ENCODE measurements around the gene SLC22A23.
A peak's percentile ranks its signal among the peaks of the same experiment; 100 is the strongest.

The SLC22A23 gene, protein sequence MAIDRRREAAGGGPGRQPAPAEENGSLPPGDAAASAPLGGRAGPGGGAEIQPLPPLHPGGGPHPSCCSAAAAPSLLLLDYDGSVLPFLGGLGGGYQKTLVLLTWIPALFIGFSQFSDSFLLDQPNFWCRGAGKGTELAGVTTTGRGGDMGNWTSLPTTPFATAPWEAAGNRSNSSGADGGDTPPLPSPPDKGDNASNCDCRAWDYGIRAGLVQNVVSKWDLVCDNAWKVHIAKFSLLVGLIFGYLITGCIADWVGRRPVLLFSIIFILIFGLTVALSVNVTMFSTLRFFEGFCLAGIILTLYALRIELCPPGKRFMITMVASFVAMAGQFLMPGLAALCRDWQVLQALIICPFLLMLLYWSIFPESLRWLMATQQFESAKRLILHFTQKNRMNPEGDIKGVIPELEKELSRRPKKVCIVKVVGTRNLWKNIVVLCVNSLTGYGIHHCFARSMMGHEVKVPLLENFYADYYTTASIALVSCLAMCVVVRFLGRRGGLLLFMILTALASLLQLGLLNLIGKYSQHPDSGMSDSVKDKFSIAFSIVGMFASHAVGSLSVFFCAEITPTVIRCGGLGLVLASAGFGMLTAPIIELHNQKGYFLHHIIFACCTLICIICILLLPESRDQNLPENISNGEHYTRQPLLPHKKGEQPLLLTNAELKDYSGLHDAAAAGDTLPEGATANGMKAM

DNA sequence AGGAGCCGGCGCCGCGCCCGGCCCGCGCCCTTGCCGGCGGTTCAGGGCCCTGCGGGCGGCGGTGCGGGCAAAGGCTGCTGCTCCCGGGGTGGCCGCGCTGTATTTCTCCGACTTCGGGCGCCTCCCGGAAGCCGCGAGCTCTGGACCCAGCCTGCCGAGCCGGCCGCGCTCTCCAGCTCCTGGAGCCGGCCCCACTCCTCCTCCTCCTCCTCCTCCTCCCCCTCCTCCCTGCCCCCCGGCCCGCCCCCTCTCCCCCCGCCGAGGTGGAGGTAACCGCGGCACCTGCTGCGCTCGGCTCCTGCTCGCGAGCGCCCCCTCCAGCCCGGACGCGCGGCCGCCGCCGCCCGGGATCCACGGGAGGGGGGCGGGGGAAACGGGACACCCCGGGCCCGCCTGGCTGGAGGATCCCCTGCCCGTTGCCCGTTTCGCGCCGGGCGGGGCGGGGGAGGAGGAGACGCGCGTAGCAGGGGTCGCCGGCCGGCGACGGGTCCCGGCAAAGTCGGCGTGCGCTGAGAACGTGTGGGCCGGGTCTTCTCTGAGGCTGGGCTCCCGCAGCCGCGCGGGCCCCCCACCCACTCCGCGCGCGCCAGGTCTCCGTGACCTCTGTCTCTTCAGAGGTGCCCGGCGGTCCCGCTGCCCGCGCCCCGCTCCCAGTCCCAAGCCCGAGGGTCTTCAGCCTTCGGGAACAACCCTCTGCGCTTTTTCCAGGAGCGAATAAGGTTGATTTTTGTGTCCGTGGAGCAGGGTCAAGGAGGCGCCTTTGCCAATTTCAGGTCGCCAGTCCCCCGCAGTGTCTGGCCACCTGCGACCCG, at the start of gene SLC22A23:
TSS of gene SLC22A23 (minus strand) at position 153 of the 812 bp plus-strand sequence. CDS start 491 bp downstream, outside the sequence.
- peak within 1 kb of the TSS; percentile 26 for H3K9ac ChIP-seq (ENCODE audit: low read depth, low read length)
- peaks cover 26% of the 10 kb centered on the region for H3K27me3 ChIP-seq (ENCODE audit: control insufficient read depth, insufficient read depth, low read length)
- no peaks in the 10 kb centered on the region for H3K9me3 ChIP-seq (ENCODE audit: control insufficient read depth, insufficient read depth, low read length)
- peak within 1 kb of the TSS; percentile 72 for H3K4me3 ChIP-seq (ENCODE audit: low read depth, low read length)
- no peaks in the 10 kb centered on the region for H3K36me3 ChIP-seq (ENCODE audit: control insufficient read depth, insufficient read depth, low read length)
- peaks cover 24% of the 10 kb centered on the region for H3K4me1 ChIP-seq (ENCODE audit: control insufficient read depth, insufficient read depth, low read length)

DNA sequence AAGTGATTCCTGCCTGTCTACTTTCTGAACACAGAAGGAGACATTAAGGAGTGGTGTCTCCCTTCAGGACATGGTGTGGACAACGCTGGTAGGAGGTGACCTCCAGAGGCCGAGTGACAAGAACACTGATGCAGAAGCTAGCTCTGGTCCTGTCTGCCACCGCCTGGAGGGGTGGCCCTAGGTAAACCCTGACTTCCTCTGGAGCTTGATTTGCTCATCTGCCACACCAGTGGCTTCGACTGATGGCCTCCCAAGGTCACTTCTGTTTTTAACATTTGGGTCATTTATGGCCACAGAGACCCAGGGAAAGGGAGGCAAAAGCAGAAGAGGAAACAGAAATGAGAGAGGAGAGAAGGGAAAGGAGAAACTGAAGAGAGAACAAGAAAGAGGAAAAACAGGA, 49.4 kb upstream of the SLC22A23 start:
- Histone ChIP-seq H3K9ac (ENCODE audit: low read depth, low read length) (no peak overlapping the region), H3K27me3 (ENCODE audit: control insufficient read depth, insufficient read depth, low read length) (no peaks in the 10 kb centered on the region), H3K4me1 (ENCODE audit: control insufficient read depth, insufficient read depth, low read length) (peaks cover 4% of the 10 kb centered on the region), H3K9me3 (ENCODE audit: control insufficient read depth, insufficient read depth, low read length) (no peaks in the 10 kb centered on the region), H3K4me3 (ENCODE audit: low read depth, low read length) (no peak overlapping the region), H3K36me3 (ENCODE audit: control insufficient read depth, insufficient read depth, low read length) (no peaks in the 10 kb centered on the region)

DNA sequence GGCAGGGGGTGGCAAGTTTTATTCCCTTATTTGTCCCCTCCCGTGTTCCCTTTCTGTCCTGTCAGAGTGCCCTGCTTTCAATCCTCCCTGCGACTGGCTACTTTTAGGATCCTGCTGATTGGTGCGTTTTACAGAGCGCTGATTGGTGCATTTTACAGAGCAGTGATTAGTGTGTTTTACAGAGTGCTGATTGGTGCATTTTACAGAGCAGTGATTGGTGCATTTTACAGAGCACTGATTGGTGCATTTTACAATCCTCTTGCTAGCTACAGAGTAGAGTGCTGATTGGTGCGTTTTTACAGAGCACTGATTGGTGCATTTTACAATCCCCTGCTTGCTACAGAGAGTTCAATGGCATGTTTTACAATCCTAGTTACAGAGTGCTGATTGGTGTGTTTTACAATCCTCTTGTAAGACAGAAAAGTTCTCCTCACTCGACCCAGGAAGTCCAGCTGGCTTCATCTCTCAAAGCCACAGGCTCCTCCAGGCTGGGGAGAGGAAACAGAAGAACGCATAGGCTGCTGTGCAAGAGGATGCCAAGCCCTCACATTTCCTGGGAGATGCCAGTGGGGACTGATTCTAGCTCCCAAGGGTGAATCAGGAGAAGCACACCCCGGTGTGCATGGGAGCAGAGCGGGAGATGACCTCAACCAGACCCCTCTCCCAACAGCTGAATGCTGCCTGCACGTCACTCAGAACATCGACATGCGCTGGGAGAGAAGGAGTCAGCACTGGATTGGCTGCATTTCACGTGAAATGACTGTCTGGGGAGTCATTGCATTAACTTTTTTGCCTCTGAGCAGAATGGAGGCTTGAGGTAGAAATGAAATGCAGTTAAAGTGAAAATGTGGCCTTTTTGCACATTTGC, 48.3 kb upstream of the SLC22A23 start:
- no peaks in the 10 kb centered on the region for H3K27me3 ChIP-seq (ENCODE audit: control insufficient read depth, insufficient read depth, low read length)
- no peaks in the 10 kb centered on the region for H3K4me1 ChIP-seq (ENCODE audit: control insufficient read depth, insufficient read depth, low read length)
- no peaks in the 10 kb centered on the region for H3K9me3 ChIP-seq (ENCODE audit: control insufficient read depth, insufficient read depth, low read length)
- no peak overlapping the region for H3K4me3 ChIP-seq (ENCODE audit: low read depth, low read length)
- H3K36me3 ChIP-seq (ENCODE audit: control insufficient read depth, insufficient read depth, low read length): no peaks in the 10 kb centered on the region
- H3K9ac ChIP-seq (ENCODE audit: low read depth, low read length): no peak overlapping the region

DNA sequence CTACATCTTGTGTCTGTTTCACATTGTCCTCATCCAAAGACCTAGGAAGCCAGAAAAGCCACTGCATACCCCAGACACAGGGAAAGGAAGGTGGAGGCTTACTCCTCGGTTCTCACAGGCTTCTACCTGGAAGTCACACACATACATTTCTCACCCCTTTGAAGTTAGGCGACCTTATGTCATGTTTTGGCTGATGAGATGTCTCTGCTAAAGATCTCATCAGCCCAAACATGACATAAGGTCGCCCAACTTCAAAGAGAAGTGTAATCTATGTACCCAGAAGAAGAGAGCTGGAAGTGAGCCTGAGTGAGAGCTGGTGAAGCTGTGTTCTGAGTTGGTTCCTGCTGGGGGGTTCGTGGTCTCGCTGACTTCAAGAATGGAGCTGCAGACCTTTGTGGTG, 47.5 kb upstream of the SLC22A23 start:
- Histone ChIP-seq H3K36me3 (ENCODE audit: control insufficient read depth, insufficient read depth, low read length) (no peaks in the 10 kb centered on the region), H3K4me3 (ENCODE audit: low read depth, low read length) (no peak overlapping the region), H3K4me1 (ENCODE audit: control insufficient read depth, insufficient read depth, low read length) (no peaks in the 10 kb centered on the region), H3K9me3 (ENCODE audit: control insufficient read depth, insufficient read depth, low read length) (no peaks in the 10 kb centered on the region), H3K27me3 (ENCODE audit: control insufficient read depth, insufficient read depth, low read length) (no peaks in the 10 kb centered on the region), H3K9ac (ENCODE audit: low read depth, low read length) (no peak overlapping the region)

DNA sequence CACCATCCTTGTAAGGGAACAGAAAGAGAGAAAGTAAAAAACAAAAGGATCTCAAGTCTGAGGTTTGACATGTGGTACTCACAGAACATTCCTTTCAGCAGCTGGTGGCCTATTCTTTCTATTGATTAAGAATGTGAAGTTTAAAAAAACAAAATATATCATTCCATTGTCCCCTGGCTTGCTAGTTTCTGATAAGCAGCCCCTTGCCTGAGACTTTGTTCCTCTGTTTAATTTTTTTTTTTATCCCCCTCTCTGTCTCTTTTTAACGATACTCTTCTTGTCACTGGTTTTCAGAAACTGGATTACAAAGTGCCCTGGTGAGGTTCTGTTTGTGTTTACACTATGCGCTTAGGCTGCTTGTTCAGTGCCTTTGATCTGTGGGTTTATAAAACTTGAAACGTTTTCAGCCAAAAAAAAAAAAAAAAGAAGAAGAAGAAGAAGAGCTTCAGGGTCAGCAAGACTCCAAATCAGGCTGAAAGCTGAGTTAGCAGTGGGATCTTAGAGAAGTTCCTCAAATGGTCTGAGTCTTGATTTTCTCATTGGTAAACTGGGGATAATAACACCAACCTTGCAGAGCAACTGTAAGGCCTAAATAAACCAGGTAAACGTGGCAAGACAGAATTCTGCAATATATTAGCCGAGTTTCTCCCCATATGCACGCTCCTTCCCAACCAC, 45.1 kb upstream of the SLC22A23 start:
- H3K9ac ChIP-seq (ENCODE audit: low read depth, low read length): no peak overlapping the region
- no peaks in the 10 kb centered on the region for H3K36me3 ChIP-seq (ENCODE audit: control insufficient read depth, insufficient read depth, low read length)
- H3K4me1 ChIP-seq (ENCODE audit: control insufficient read depth, insufficient read depth, low read length): no peaks in the 10 kb centered on the region
- H3K9me3 ChIP-seq (ENCODE audit: control insufficient read depth, insufficient read depth, low read length): no peaks in the 10 kb centered on the region
- no peak overlapping the region for H3K4me3 ChIP-seq (ENCODE audit: low read depth, low read length)
- no peaks in the 10 kb centered on the region for H3K27me3 ChIP-seq (ENCODE audit: control insufficient read depth, insufficient read depth, low read length)

DNA sequence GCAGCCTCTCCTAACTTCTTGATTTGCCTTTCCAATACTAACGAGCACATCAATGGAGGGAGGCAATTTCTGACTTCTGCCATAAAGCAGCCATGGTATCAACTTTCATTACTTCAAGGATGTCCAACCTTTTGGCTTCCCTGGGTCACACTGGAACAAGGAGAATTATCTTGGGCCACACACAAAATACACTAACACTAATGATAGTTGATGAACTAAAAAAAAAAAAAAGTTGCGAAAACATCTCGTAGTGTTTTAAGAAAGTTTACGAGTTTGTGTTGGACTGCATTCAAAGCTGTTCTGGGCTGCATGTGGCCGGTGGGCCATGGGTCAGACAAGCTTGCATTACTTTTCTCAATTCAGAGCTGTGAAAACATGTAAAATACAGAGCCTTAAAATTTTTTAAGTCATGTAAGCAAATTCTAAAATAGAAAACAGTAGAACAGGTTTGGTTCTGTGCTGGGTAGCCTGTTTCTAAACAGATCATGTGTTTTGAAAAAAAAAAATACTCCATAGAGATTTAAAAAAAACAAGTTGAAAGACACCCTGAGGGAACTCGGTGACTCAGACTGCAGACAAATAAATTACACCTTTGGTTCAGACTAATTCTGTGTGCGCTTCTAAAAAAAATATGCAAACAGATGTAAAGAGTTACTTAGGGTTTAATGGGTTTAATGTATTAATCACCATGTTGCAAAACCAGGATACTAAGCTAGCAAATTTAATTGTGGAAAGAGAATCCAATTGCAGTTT, 43.6 kb upstream of the SLC22A23 start:
- Histone ChIP-seq H3K9me3 (ENCODE audit: control insufficient read depth, insufficient read depth, low read length) (no peaks in the 10 kb centered on the region), H3K4me1 (ENCODE audit: control insufficient read depth, insufficient read depth, low read length) (no peaks in the 10 kb centered on the region), H3K9ac (ENCODE audit: low read depth, low read length) (no peak overlapping the region), H3K27me3 (ENCODE audit: control insufficient read depth, insufficient read depth, low read length) (no peaks in the 10 kb centered on the region), H3K36me3 (ENCODE audit: control insufficient read depth, insufficient read depth, low read length) (no peaks in the 10 kb centered on the region), H3K4me3 (ENCODE audit: low read depth, low read length) (no peak overlapping the region)

DNA sequence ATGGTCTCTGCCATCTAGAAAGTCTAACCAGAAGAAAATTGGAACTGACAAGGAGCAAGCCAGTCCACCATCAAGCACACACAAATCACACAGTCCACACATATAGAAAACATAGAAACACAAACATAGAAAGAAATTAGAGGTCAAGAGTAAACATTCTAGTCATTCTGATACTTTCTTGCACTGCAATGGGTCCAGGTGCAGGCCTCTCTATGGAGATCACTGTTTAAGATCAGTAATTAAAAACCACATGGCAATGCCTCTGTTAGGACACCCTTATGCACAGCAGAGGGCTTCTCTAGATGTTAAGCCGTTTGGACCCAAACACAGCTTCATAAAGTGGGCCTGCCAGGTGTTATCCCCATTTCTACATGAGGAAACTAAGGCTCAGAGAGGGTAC, 42.8 kb upstream of the SLC22A23 start:
- Histone ChIP-seq H3K4me1 (ENCODE audit: control insufficient read depth, insufficient read depth, low read length) (no peaks in the 10 kb centered on the region), H3K27me3 (ENCODE audit: control insufficient read depth, insufficient read depth, low read length) (no peaks in the 10 kb centered on the region), H3K9me3 (ENCODE audit: control insufficient read depth, insufficient read depth, low read length) (no peaks in the 10 kb centered on the region), H3K4me3 (ENCODE audit: low read depth, low read length) (no peak overlapping the region), H3K9ac (ENCODE audit: low read depth, low read length) (no peak overlapping the region), H3K36me3 (ENCODE audit: control insufficient read depth, insufficient read depth, low read length) (no peaks in the 10 kb centered on the region)

DNA sequence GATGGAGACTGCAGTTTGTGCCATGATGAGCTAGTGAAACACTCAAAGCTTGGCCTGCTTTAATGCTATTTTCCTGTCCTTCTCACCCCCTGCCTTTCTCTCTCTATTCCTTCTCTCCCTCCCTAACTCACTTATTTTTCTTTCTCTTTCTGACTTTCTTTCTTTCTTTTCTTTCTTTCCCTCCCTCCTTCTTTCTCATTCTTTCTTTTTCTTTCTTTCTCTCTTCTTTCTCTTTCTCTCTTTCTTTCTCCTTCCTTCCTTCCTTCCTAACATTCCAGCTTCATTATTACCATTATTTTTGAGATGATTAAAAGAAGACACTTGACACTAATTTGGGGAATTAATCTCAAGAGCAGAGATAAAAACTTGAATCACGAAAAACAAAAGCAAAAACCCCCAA, 39.5 kb upstream of the SLC22A23 start:
- Histone ChIP-seq H3K9me3 (ENCODE audit: control insufficient read depth, insufficient read depth, low read length) (no peaks in the 10 kb centered on the region), H3K9ac (ENCODE audit: low read depth, low read length) (no peak overlapping the region), H3K36me3 (ENCODE audit: control insufficient read depth, insufficient read depth, low read length) (no peaks in the 10 kb centered on the region), H3K4me1 (ENCODE audit: control insufficient read depth, insufficient read depth, low read length) (no peaks in the 10 kb centered on the region), H3K27me3 (ENCODE audit: control insufficient read depth, insufficient read depth, low read length) (no peaks in the 10 kb centered on the region), H3K4me3 (ENCODE audit: low read depth, low read length) (no peak overlapping the region)

DNA sequence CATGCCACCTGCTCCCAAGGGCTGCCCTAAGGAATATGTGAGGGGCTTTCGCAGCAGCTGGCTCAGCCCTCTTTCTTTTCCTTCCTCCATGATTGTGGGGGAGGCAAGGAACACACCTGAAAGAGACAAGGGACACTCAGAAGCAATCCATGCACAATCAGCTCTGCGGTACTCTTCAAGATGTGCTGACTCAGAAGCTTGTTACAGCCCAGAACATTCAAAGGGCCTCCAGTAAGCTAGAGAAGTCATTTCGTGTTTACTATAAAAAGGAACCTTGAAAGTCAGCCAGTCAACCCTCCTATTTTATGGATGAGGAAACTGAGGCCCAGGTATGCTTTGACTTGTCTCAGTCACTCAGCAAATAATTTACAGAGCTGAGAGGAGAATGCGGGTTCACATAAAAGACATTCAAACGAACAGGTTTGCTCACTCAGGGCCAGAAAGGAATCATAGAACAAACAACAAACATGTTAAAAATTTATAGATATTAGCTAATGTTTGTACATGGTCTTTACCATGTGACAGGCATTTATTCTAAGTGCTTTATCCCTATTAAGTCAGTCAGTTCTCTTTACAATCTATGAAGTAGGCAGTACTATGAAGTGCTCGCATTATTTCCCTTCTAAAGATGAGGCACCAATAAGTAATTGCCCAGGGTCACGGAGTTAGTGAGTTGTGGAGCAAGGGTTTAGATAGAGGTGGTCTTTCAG, 37.7 kb upstream of the SLC22A23 start:
- no peak overlapping the region for H3K4me3 ChIP-seq (ENCODE audit: low read depth, low read length)
- H3K4me1 ChIP-seq (ENCODE audit: control insufficient read depth, insufficient read depth, low read length): peaks cover 4% of the 10 kb centered on the region
- no peaks in the 10 kb centered on the region for H3K27me3 ChIP-seq (ENCODE audit: control insufficient read depth, insufficient read depth, low read length)
- H3K9ac ChIP-seq (ENCODE audit: low read depth, low read length): no peak overlapping the region
- no peaks in the 10 kb centered on the region for H3K36me3 ChIP-seq (ENCODE audit: control insufficient read depth, insufficient read depth, low read length)
- H3K9me3 ChIP-seq (ENCODE audit: control insufficient read depth, insufficient read depth, low read length): no peaks in the 10 kb centered on the region

DNA sequence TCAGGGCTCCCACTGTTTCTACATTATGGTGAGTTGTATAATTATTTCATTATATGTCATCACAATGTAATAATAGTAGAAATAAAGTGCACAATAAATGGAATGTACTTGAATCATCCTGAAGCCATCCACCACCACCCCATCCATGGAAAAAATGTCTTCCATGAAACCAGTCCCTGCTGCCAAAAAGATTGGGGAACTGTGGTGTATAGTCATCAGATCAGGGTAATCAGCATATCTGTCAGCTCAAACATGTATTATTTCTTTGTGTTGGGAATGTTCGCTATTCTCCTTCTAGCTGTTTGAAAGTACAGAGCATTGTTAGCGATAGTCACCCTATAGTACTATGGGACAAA, 33.8 kb upstream of the SLC22A23 start:
- H3K4me1 ChIP-seq (ENCODE audit: control insufficient read depth, insufficient read depth, low read length): peaks cover 6% of the 10 kb centered on the region
- H3K36me3 ChIP-seq (ENCODE audit: control insufficient read depth, insufficient read depth, low read length): no peaks in the 10 kb centered on the region
- H3K9ac ChIP-seq (ENCODE audit: low read depth, low read length): no peak overlapping the region
- H3K9me3 ChIP-seq (ENCODE audit: control insufficient read depth, insufficient read depth, low read length): no peaks in the 10 kb centered on the region
- no peaks in the 10 kb centered on the region for H3K27me3 ChIP-seq (ENCODE audit: control insufficient read depth, insufficient read depth, low read length)
- H3K4me3 ChIP-seq (ENCODE audit: low read depth, low read length): no peak overlapping the region
